HepG2 (cell line): ENCODE measurements around the gene GAS2. TPM values are rescaled to one million over a fixed set of nuclear protein-coding genes. Genes with fewer than 3 reads are reported as not detected.

Experiments used
- ATAC-seq: fragments of 200-7000 bp; cut with Tn5 transposase; 3 replicates; pipeline ENCODE4 v1.9.1; 2020; ENCODE audit warnings: mild to moderate bottlenecking, moderate library complexity
- BruUV-seq: library from RNA; stranded (reverse); fragments of 400-500 nt; replicated peaks from 2 replicates; lab custom pipeline; 2021; lab: Mats Ljungman, UMichigan
- CTCF ChIA-PET: fragments of 300-600 bp; formaldehyde crosslinking; extraction: SDS; loops from one replicate; lab custom pipeline; 2021; ENCODE audit warnings: low total read pairs, inconsistent platforms, low intra/inter-chr PET ratio; lab: Yijun Ruan, JAX
- POLR2A ChIA-PET: fragments of 350-600 bp; sonication (Branson Sonifier 250); formaldehyde crosslinking; loops from one replicate; lab custom pipeline; 2020; ENCODE audit warnings: antibody characterized with exemption, inconsistent platforms; lab: Yijun Ruan, JAX
- DNase-seq: peaks from one replicate; pipeline ENCODE4 v3.0.0-alpha.2; 2015; ENCODE audit warnings: low spot score
- FAIRE-seq: peaks from 3 replicates; lab custom pipeline; 2011; peaks lifted over from hg19 to GRCh38; lab: Jason Lieb, UNC
- H2AFZ ChIP-seq: one replicate; pipeline ENCODE4 v1.6.1; 2011; ENCODE audit warnings: low read length, inconsistent platforms
- H3K27ac ChIP-seq: fragments of 300-600 bp; 3 replicates; pipeline ENCODE4 v1.8.0; 2011; ENCODE audit warnings: mixed run types, mild to moderate bottlenecking, mixed read lengths, low read length, inconsistent platforms; ENCODE audit not compliant: insufficient read depth; ENCODE audit errors: extremely low read length
- H3K27me3 ChIP-seq, 2 experiments: fragments of 200-600 bp in 1 of 2; 2 replicates in 1 of 2; 3 replicates in 1 of 2; pipeline versions ENCODE4 v1.6.0 to v1.8.0; 2011; ENCODE audit warnings: low read length in 2 of 2, mild to moderate bottlenecking in 2 of 2, moderate library complexity in 2 of 2, inconsistent platforms in 1 of 2; ENCODE audit not compliant: insufficient read depth in 2 of 2, control insufficient read depth in 1 of 2
- H3K36me3 ChIP-seq, 2 experiments: fragments of 200-600 bp in 1 of 2; replicated peaks in 1 of 2; 2 replicates in 1 of 2; 3 replicates in 1 of 2; pipeline versions ENCODE4 v1.5.1 to v1.8.0; 2011; ENCODE audit warnings: low read length in 2 of 2, inconsistent platforms in 1 of 2; ENCODE audit not compliant: insufficient read depth in 2 of 2, control insufficient read depth in 1 of 2
- H3K4me1 ChIP-seq: 2 replicates; pipeline ENCODE4 v1.5.1; 2012; ENCODE audit warnings: low read length, inconsistent platforms; ENCODE audit not compliant: insufficient read depth
- H3K4me2 ChIP-seq: 2 replicates; pipeline ENCODE4 v1.6.0; 2011; ENCODE audit warnings: low read depth, low read length, inconsistent platforms
- H3K4me3 ChIP-seq, 3 experiments: fragments of 200-600 bp in 1 of 3; sonication (generic), shearing (Covaris generic) in 1 of 3; replicated peaks in 1 of 3; 2 replicates each; pipeline ENCODE4 v1.5.1; 2011 to 2016; ENCODE audit warnings: low read length in 3 of 3, inconsistent platforms in 2 of 3, low read depth in 2 of 3, mild to moderate bottlenecking in 2 of 3, control low read depth in 1 of 3, mixed read lengths in 1 of 3; ENCODE audit not compliant: insufficient read depth in 1 of 3
- H3K79me2 ChIP-seq: one replicate; pipeline ENCODE4 v1.6.1; 2011; ENCODE audit warnings: low read length, inconsistent platforms; ENCODE audit not compliant: insufficient read depth
- H3K9ac ChIP-seq: 2 replicates; pipeline ENCODE4 v1.6.0; 2011; ENCODE audit warnings: mild to moderate bottlenecking, low read depth, low read length, inconsistent platforms; ENCODE audit not compliant: insufficient read depth
- H3K9me3 ChIP-seq: 2 replicates; pipeline ENCODE4 v1.5.1; 2012; ENCODE audit warnings: mild to moderate bottlenecking, low read length
- H4K20me1 ChIP-seq: 2 replicates; pipeline ENCODE4 v1.6.0; 2011; ENCODE audit warnings: inconsistent platforms, mild to moderate bottlenecking, low read length, moderate library complexity; ENCODE audit not compliant: insufficient read depth
- HDAC6 ChIP-seq: fragments of 200-600 bp; sonication (generic); IDR thresholded peaks from 2 replicates; pipeline ENCODE4 v1.7.0; 2017; ENCODE audit warnings: mild to moderate bottlenecking, antibody characterized with exemption, low read length, low read depth
- KDM4B ChIP-seq: sonication (generic); formaldehyde crosslinking; IDR thresholded peaks from 2 replicates; pipeline ENCODE4 v1.4.0; 2020; ENCODE audit warnings: missing genetic modification reagents
- NCOA5 ChIP-seq: sonication (generic); formaldehyde crosslinking; IDR thresholded peaks from 2 replicates; pipeline ENCODE4 v1.4.0; 2020; ENCODE audit warnings: missing genetic modification reagents
- SMYD3 ChIP-seq: sonication (generic); formaldehyde crosslinking; IDR thresholded peaks from 2 replicates; pipeline ENCODE4 v1.8.1; 2023; ENCODE audit warnings: mild to moderate bottlenecking, missing genetic modification reagents
- SNAPC2 ChIP-seq: sonication (generic); formaldehyde crosslinking; IDR thresholded peaks from 2 replicates; pipeline ENCODE4 v1.8.1; 2022; ENCODE audit warnings: mild to moderate bottlenecking, missing genetic modification reagents
- SP1 ChIP-seq, 2 experiments: fragments of 450-650 bp in 1 of 2; sonication (generic) in 1 of 2; formaldehyde crosslinking in 1 of 2; IDR thresholded peaks; 2 replicates each; pipeline versions ENCODE4 v1.4.0 to v1.6.1; 2016 to 2020; ENCODE audit warnings: missing genetic modification reagents in 1 of 2
- STAT5B ChIP-seq: sonication (generic); formaldehyde crosslinking; IDR thresholded peaks from 2 replicates; pipeline ENCODE4 v1.4.0; 2020; ENCODE audit warnings: missing genetic modification reagents
- ZFYVE20 ChIP-seq: sonication (generic); formaldehyde crosslinking; IDR thresholded peaks from 2 replicates; pipeline ENCODE4 v1.8.0; 2023; ENCODE audit warnings: low read depth, mild to moderate bottlenecking, moderate library complexity, missing genetic modification reagents, borderline replicate concordance
- ZKSCAN1 ChIP-seq: fragments of 150-350 bp; IDR thresholded peaks from 2 replicates; pipeline ENCODE4 v1.6.1; 2014; ENCODE audit warnings: low read length
- ZNF24 ChIP-seq: fragments of 450-650 bp; IDR thresholded peaks from 2 replicates; pipeline ENCODE4 v1.6.1; 2017; ENCODE audit warnings: antibody characterized with exemption, mild to moderate bottlenecking
- ZNF557 ChIP-seq: sonication (generic); formaldehyde crosslinking; IDR thresholded peaks from 2 replicates; pipeline ENCODE4 v1.4.0; 2020; ENCODE audit warnings: missing genetic modification reagents
- ZNF749 ChIP-seq: sonication (generic); formaldehyde crosslinking; IDR thresholded peaks from 2 replicates; pipeline ENCODE4 v1.8.0; 2022; ENCODE audit warnings: mild to moderate bottlenecking, missing genetic modification reagents, moderate library complexity, borderline replicate concordance
- WGBS: methylation state at CpG from one replicate; pipeline ENCODE4 v1.1.6; 2017; ENCODE audit warnings: low lambda C conversion rate; 5-methylcytosine and 5-hydroxymethylcytosine counted together
- in situ Hi-C: cut with HindIII; loops from 2 replicates; pipeline ENCODE4 v1.10.0; 2017; ENCODE audit warnings: low pct_unique_long_range_greater_than_20kb; ENCODE audit not compliant: extremely low pct_ligation_motif_present
- intact Hi-C: fragments of 100-400 bp; cut with micrococcal nuclease; formaldehyde crosslinking; loops from one replicate; pipeline ENCODE4 v1.10.0; 2022; ENCODE audit not compliant: unreplicated experiment
- polyA plus RNA-seq, 8 experiments: library from polyadenylated mRNA; depleted of rRNA in 3 of 8; stranded (reverse) in 7 of 8; unstranded in 1 of 8; fragments of >200 nt; fragmentation: Illumina TruSeq in 4 of 8; extraction: Trizol in 4 of 8; gene quantifications; 2 replicates each; pipeline versions ENCODE4 v1.2.1 to v1.2.3, GENCODE V29; 2011 to 2016; ENCODE audit warnings: low read depth in 4 of 8, missing spikeins in 1 of 8, mixed read lengths in 1 of 8; ENCODE audit not compliant: insufficient read depth in 1 of 8
- total RNA-seq, 5 experiments: library from RNA; depleted of rRNA; stranded (reverse); fragments of >200 nt; fragmentation: Illumina TruSeq; extraction: Trizol; gene quantifications; 2 replicates each; pipeline ENCODE4 v1.2.3, GENCODE V29; 2016; ENCODE audit warnings: low read depth in 1 of 5
- TF ChIP-seq, protein P1 (sequence below): sonication (generic); formaldehyde crosslinking; IDR thresholded peaks from 2 replicates; pipeline ENCODE4 v1.8.0; 2022; ENCODE audit warnings: missing genetic modification reagents, mild to moderate bottlenecking, inconsistent platforms, borderline replicate concordance
- TF ChIP-seq, protein P2 (sequence below): sonication (generic); formaldehyde crosslinking; IDR thresholded peaks from 2 replicates; pipeline ENCODE4 v1.5.1; 2020; ENCODE audit warnings: mild to moderate bottlenecking, missing genetic modification reagents, moderate library complexity

Gene GAS2
- total and polyA plus RNA-seq, 2 of the 13 experiments (the other 11 are each of a cell fraction or from before 2014, with no cell fraction given) = 26.0 to 85.1 TPM

DNA sequence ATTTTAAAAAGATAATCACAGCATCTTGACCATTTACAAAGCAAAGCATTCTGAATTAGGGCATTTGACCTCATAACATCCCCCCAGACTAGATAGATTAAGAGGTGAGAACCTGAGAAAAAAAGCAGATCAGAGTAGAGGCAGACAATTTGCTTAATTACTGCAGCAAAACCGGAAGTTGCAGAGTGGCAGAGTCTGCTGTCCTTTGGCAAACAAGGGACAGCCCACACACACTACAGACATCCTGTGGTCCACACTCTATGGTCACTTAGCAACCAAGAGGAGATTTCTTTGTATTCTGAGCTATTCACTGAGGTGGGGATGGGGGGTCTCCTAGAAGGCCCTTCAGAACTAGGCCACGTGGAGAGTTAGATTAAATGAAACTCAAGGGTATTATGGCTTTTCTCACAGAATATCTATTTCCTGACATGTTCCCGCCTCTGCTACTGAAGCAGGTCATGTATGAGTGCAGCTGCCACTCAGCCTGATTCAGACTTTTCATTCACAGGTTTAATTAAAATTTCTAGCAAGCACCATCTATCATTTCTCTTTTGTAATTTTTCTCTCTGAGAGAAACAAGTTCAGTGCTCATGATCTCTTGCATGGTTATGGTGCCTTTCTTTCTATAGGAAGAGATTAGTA is 114.7 kb downstream of the GAS2 start:
- TF ChIP-seq ZNF24 (no peak), KDM4B (CRISPR knock-in tag) (no peak)
- TF ChIP-seq, protein P1, sequence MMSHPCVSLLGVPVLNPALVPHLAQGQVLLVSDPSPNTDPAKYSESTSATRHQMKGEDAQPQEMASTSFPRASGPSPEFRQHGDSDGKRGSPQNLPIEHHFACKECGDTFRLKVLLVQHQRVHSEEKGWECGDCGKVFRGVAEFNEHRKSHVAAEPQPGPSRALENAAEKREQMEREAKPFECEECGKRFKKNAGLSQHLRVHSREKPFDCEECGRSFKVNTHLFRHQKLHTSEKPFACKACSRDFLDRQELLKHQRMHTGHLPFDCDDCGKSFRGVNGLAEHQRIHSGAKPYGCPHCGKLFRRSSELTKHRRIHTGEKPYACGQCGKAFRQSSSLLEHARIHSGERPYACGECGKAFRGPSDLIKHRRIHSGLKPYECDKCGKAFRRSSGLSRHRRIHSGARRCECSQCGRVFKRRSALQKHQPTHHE (CRISPR knock-in tag) = no peak
- TF ChIP-seq, all 625 proteins: peak for 0
- CTCF ChIA-PET = no interaction called here
- H3K79me2 ChIP-seq = no peaks in the 10 kb centered on the region
- H3K9me3 ChIP-seq = no peaks in the 10 kb centered on the region
- no peak for FAIRE-seq
- H3K27ac ChIP-seq = no peak overlapping the region
- H3K4me2 ChIP-seq = no peak overlapping the region
- POLR2A ChIA-PET = no interaction called here
- 94% methylated on average over 3 of the region's 3 CpGs for WGBS
- intact Hi-C loops (no loop called here), in situ Hi-C loops (no loop called here)
- peaks cover 9% of the 10 kb centered on the region for H3K4me1 ChIP-seq
- DNase-seq = no peak
- H3K4me3 ChIP-seq = no peak overlapping the region
- no peak overlapping the region for H2AFZ ChIP-seq
- no peaks in the 10 kb centered on the region for H3K36me3 ChIP-seq
- H3K9ac ChIP-seq = no peak overlapping the region
- no peaks in the 10 kb centered on the region for H4K20me1 ChIP-seq
- ATAC-seq = no peak
- H3K27me3 ChIP-seq = no peaks in the 10 kb centered on the region
- no TSS peak for BruUV-seq

DNA sequence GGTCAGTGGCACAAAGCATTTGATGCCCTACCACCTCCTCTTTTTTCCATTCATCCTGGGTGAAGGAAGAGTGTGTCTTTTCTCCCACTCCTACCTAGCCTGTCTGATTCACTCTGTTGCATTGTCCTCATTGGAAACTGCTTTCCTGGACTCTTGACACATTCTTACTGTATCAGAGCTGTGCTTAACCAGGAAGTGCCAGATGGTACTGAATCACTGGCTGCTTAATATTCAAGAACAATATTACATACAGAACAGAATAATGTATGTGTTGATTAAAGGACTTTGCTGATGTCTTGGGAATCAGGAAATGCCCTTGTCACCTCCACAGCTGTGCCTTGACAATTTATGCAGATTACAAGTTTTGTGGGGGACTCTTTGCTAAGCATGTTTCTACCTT is 118.8 kb downstream of the GAS2 start:
- intact Hi-C loops (no loop called here), in situ Hi-C loops (loop anchor here (5.0 kb wide), 1 partner anchor 118 kb away; the partner anchor contains the start of gene GAS2)
- Histone ChIP-seq H3K4me1 (no peaks in the 10 kb centered on the region), H2AFZ (no peak overlapping the region), H3K9me3 (no peaks in the 10 kb centered on the region), H3K27ac (no peak overlapping the region), H3K4me3 (no peak overlapping the region), H3K9ac (no peak overlapping the region), H3K36me3 (peaks cover 0 to 1% of the 10 kb centered on the region in 2 experiments; a peak in 1 of 5 replicates), H4K20me1 (no peaks in the 10 kb centered on the region), H3K79me2 (no peaks in the 10 kb centered on the region), H3K27me3 (no peaks in the 10 kb centered on the region), H3K4me2 (no peak overlapping the region)
- ChIA-PET POLR2A (no interaction called here), CTCF (no interaction called here)
- no TSS peak for BruUV-seq
- no peak for ATAC-seq
- no peak for FAIRE-seq
- DNase-seq = no peak
- no peak for TF ChIP-seq ZFYVE20 (CRISPR knock-in tag)
- no peak for TF ChIP-seq SNAPC2 (CRISPR knock-in tag)
- no peak for TF ChIP-seq HDAC6
- TF ChIP-seq ZNF557 (CRISPR knock-in tag) = no peak
- TF ChIP-seq NCOA5 (CRISPR knock-in tag) = no peak
- TF ChIP-seq ZKSCAN1 = no peak
- no peak for TF ChIP-seq SP1 (IDR thresholded peaks at IDR 0.05)
- no peak for TF ChIP-seq SP1 (CRISPR knock-in tag; IDR thresholded peaks at IDR 0.05)
- TF ChIP-seq, protein P2, sequence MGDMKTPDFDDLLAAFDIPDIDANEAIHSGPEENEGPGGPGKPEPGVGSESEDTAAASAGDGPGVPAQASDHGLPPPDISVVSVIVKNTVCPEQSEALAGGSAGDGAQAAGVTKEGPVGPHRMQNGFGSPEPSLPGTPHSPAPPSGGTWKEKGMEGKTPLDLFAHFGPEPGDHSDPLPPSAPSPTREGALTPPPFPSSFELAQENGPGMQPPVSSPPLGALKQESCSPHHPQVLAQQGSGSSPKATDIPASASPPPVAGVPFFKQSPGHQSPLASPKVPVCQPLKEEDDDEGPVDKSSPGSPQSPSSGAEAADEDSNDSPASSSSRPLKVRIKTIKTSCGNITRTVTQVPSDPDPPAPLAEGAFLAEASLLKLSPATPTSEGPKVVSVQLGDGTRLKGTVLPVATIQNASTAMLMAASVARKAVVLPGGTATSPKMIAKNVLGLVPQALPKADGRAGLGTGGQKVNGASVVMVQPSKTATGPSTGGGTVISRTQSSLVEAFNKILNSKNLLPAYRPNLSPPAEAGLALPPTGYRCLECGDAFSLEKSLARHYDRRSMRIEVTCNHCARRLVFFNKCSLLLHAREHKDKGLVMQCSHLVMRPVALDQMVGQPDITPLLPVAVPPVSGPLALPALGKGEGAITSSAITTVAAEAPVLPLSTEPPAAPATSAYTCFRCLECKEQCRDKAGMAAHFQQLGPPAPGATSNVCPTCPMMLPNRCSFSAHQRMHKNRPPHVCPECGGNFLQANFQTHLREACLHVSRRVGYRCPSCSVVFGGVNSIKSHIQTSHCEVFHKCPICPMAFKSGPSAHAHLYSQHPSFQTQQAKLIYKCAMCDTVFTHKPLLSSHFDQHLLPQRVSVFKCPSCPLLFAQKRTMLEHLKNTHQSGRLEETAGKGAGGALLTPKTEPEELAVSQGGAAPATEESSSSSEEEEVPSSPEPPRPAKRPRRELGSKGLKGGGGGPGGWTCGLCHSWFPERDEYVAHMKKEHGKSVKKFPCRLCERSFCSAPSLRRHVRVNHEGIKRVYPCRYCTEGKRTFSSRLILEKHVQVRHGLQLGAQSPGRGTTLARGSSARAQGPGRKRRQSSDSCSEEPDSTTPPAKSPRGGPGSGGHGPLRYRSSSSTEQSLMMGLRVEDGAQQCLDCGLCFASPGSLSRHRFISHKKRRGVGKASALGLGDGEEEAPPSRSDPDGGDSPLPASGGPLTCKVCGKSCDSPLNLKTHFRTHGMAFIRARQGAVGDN (CRISPR knock-in tag) = no peak
- no peak for TF ChIP-seq SMYD3 (CRISPR knock-in tag)
- no peak for TF ChIP-seq ZNF749
- no peak for TF ChIP-seq STAT5B (CRISPR knock-in tag)
